K562 (cell line): ENCODE measurements around the gene COMP. TPM values are rescaled to one million over a fixed set of nuclear protein-coding genes. Genes with fewer than 3 reads are reported as not detected.

ENCODE experiments used
- BCOR ChIP-seq: fragments of 450-650 bp; IDR thresholded peaks from 2 replicates; pipeline ENCODE4 v1.6.1; 2016
- CAMTA2 ChIP-seq: fragments of 250-450 bp; sonication (Bioruptor Pico); conservative IDR thresholded peaks from 2 replicates; pipeline ENCODE4 v1.5.1; 2022
- CCNT2 ChIP-seq: IDR thresholded peaks from 2 replicates; pipeline ENCODE4 v1.6.1; 2011; ENCODE audit warnings: borderline replicate concordance, low read depth, mild to moderate bottlenecking, moderate library complexity, mixed read lengths, low read length; ENCODE audit not compliant: insufficient read length; ENCODE audit errors: extremely low read depth
- EP400 ChIP-seq: fragments of 450-650 bp; IDR thresholded peaks from 2 replicates; pipeline ENCODE4 v1.6.1; 2017; ENCODE audit warnings: antibody characterized with exemption, mild to moderate bottlenecking, moderate library complexity
- ERF ChIP-seq: fragments of 450-650 bp; formaldehyde crosslinking; IDR thresholded peaks from 2 replicates; pipeline ENCODE4 v1.4.0; 2020; ENCODE audit warnings: mild to moderate bottlenecking, mixed read lengths
- FIP1L1 ChIP-seq: fragments of 200-400 bp; formaldehyde crosslinking; IDR thresholded peaks from 2 replicates; pipeline ENCODE4 v1.6.1; 2018; ENCODE audit warnings: mild to moderate bottlenecking, low read depth, low read length; ENCODE audit not compliant: poor library complexity, severe bottlenecking
- HMGN3 ChIP-seq: IDR thresholded peaks from 2 replicates; pipeline ENCODE4 v1.6.1; 2011; ENCODE audit warnings: borderline replicate concordance, low read depth, mild to moderate bottlenecking, mixed read lengths, low read length; ENCODE audit not compliant: insufficient read length; ENCODE audit errors: extremely low read depth
- HSF4 ChIP-seq: fragments of 250-450 bp; sonication (Bioruptor Pico); IDR thresholded peaks from 2 replicates; pipeline ENCODE4 v2.1.2; 2022; ENCODE audit warnings: mild to moderate bottlenecking, moderate library complexity, borderline replicate concordance
- KDM5B ChIP-seq: fragments of 200-600 bp; sonication (generic); IDR thresholded peaks from 2 replicates; pipeline ENCODE4 v1.6.1; 2012; ENCODE audit warnings: low read depth, mild to moderate bottlenecking, moderate library complexity, low read length, control low read depth, inconsistent platforms; ENCODE audit not compliant: insufficient replicate concordance
- NCOR1 ChIP-seq: fragments of 450-650 bp; IDR thresholded peaks from 2 replicates; pipeline ENCODE4 v1.6.1; 2016; ENCODE audit warnings: mild to moderate bottlenecking, moderate library complexity
- SMAD4 ChIP-seq: fragments of 250-450 bp; sonication (Bioruptor Pico); conservative IDR thresholded peaks from 2 replicates; pipeline ENCODE4 v1.8.0; 2021; ENCODE audit warnings: inconsistent platforms, mild to moderate bottlenecking, moderate library complexity
- SMARCA4 ChIP-seq: fragments of 450-650 bp; IDR thresholded peaks from 2 replicates; pipeline ENCODE4 v1.6.1; 2016
- TRIM24 ChIP-seq, 2 experiments: fragments of 450-650 bp; IDR thresholded peaks; 2 replicates each; pipeline ENCODE4 v1.6.1; 2016
- ZBTB49 ChIP-seq: sonication (generic); formaldehyde crosslinking; IDR thresholded peaks from 2 replicates; pipeline ENCODE4 v1.8.0; 2022; ENCODE audit warnings: missing genetic modification reagents, mild to moderate bottlenecking, borderline replicate concordance
- ZNF134 ChIP-seq: fragments of 250-450 bp; sonication (Bioruptor Pico); conservative IDR thresholded peaks from 2 replicates; pipeline ENCODE4 v1.4.0; 2020
- ZNF444 ChIP-seq: fragments of 250-450 bp; sonication (Bioruptor Pico); IDR thresholded peaks from 2 replicates; pipeline ENCODE4 v1.4.0; 2020; ENCODE audit warnings: mild to moderate bottlenecking, moderate library complexity
- polyA plus RNA-seq, 8 experiments: library from polyadenylated mRNA; depleted of rRNA in 4 of 8; stranded (reverse) in 5 of 8; unstranded in 3 of 8; fragments of >200 nt; fragmentation: Nextera tagmentation in 2 of 8; fragmentation: Illumina TruSeq in 1 of 8; extraction: Ambion mirVana in 2 of 8; extraction: Trizol in 1 of 8; gene quantifications; 2 replicates each; pipeline versions ENCODE4 v1.2.1 to v1.2.3, GENCODE V29; 2011 to 2014; ENCODE audit warnings: inconsistent platforms in 1 of 8, missing spikeins in 1 of 8
- total RNA-seq, 7 experiments: library from RNA; depleted of rRNA in 6 of 7; stranded (reverse); fragments of >200 nt in 6 of 7; fragmentation: Illumina TruSeq in 2 of 7; extraction: Trizol in 2 of 7; gene quantifications; 2 replicates each; pipeline versions ENCODE4 v1.2.1 to v1.2.3, GENCODE V29; 2011 to 2021; ENCODE audit warnings: low replicate concordance in 1 of 7
- TF ChIP-seq, protein P1 (sequence below): sonication (generic); formaldehyde crosslinking; IDR thresholded peaks from 2 replicates; pipeline ENCODE4 v1.8.1; 2023; ENCODE audit warnings: missing genetic modification reagents, mild to moderate bottlenecking, borderline replicate concordance
- TF ChIP-seq, protein P2 (sequence below): fragments of 200-800 bp; sonication (Bioruptor generic); IDR thresholded peaks from 2 replicates; pipeline ENCODE4 v1.6.1; 2017; ENCODE audit warnings: missing genetic modification characterization, missing compliant biosample characterization

The COMP gene
- total and polyA plus RNA-seq, 9 of the 15 experiments (the other 6 are each of a cell fraction or from before 2014, with no cell fraction given) = 0.07 TPM; not detected in 8

- TF ChIP-seq, protein P1, sequence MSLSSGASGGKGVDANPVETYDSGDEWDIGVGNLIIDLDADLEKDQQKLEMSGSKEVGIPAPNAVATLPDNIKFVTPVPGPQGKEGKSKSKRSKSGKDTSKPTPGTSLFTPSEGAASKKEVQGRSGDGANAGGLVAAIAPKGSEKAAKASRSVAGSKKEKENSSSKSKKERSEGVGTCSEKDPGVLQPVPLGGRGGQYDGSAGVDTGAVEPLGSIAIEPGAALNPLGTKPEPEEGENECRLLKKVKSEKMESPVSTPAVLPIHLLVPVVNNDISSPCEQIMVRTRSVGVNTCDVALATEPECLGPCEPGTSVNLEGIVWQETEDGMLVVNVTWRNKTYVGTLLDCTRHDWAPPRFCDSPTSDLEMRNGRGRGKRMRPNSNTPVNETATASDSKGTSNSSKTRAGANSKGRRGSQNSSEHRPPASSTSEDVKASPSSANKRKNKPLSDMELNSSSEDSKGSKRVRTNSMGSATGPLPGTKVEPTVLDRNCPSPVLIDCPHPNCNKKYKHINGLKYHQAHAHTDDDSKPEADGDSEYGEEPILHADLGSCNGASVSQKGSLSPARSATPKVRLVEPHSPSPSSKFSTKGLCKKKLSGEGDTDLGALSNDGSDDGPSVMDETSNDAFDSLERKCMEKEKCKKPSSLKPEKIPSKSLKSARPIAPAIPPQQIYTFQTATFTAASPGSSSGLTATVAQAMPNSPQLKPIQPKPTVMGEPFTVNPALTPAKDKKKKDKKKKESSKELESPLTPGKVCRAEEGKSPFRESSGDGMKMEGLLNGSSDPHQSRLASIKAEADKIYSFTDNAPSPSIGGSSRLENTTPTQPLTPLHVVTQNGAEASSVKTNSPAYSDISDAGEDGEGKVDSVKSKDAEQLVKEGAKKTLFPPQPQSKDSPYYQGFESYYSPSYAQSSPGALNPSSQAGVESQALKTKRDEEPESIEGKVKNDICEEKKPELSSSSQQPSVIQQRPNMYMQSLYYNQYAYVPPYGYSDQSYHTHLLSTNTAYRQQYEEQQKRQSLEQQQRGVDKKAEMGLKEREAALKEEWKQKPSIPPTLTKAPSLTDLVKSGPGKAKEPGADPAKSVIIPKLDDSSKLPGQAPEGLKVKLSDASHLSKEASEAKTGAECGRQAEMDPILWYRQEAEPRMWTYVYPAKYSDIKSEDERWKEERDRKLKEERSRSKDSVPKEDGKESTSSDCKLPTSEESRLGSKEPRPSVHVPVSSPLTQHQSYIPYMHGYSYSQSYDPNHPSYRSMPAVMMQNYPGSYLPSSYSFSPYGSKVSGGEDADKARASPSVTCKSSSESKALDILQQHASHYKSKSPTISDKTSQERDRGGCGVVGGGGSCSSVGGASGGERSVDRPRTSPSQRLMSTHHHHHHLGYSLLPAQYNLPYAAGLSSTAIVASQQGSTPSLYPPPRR (CRISPR knock-in tag) = no peak
- peak; percentile 17 for TF ChIP-seq FIP1L1
- TF ChIP-seq ERF = peak; percentile 67; the same call in 1 of the 2 replicates
- TF ChIP-seq ZNF134 (CRISPR knock-in tag) = no peak
- TF ChIP-seq, protein P2, sequence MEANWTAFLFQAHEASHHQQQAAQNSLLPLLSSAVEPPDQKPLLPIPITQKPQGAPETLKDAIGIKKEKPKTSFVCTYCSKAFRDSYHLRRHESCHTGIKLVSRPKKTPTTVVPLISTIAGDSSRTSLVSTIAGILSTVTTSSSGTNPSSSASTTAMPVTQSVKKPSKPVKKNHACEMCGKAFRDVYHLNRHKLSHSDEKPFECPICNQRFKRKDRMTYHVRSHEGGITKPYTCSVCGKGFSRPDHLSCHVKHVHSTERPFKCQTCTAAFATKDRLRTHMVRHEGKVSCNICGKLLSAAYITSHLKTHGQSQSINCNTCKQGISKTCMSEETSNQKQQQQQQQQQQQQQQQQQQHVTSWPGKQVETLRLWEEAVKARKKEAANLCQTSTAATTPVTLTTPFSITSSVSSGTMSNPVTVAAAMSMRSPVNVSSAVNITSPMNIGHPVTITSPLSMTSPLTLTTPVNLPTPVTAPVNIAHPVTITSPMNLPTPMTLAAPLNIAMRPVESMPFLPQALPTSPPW (CRISPR knock-in tag) = peak; percentile 53
- TF ChIP-seq ZNF444 (CRISPR knock-in tag) = no peak
- TF ChIP-seq HSF4 = no peak
- TF ChIP-seq ZBTB49 = no peak
- TF ChIP-seq BCOR = peak; percentile 93
- no peak for TF ChIP-seq EP400
- TF ChIP-seq SMAD4 (CRISPR knock-in tag) = peak; percentile 89
- no peak for TF ChIP-seq NCOR1
- TF ChIP-seq CAMTA2 (CRISPR knock-in tag) = peak; percentile 70; the same call in 1 of the 2 replicates
- TF ChIP-seq HMGN3 = peak; percentile 75
- TF ChIP-seq TRIM24 (IDR thresholded peaks at IDR 0.05) = no peak
- no peak for TF ChIP-seq SMARCA4
- TF ChIP-seq KDM5B = peak; percentile 78
- TF ChIP-seq CCNT2 = peak; percentile 57
Measured at GRCh38 chr19:18831524-18832305, 40.6 kb upstream of the COMP start, which contains the start of gene UPF1 (continued).
